Measurements from ENCODE around the gene SPSB1. TPM values are rescaled to one million over a fixed set of nuclear protein-coding genes. Genes with fewer than 3 reads are reported as not detected.

SPSB1 gene
- total RNA-seq, 1 experiment from 2014 or later: 2.9 TPM

- H4K20me1 ChIP-seq (ENCODE audit: control insufficient read depth, insufficient read depth, insufficient read length): no peaks in the 10 kb centered on the region
- no peak overlapping the region for H2BK5ac ChIP-seq (ENCODE audit: insufficient read length, low read length)
- no peak overlapping the region for H3K23ac ChIP-seq (ENCODE audit: insufficient read length, low read depth, low read length)
- H3K27ac Mint-ChIP-seq: no peak overlapping the region; a peak in 1 of 7 replicates
- no peak overlapping the region for H3K9ac ChIP-seq (ENCODE audit: extremely low read depth, insufficient read length, low read length)
- H3K9me3 ChIP-seq (ENCODE audit: control insufficient read depth, low read depth, low read length): no peaks in the 10 kb centered on the region
- no peak overlapping the region for H3K14ac ChIP-seq (ENCODE audit: insufficient read depth, low read length)
- H3K4me1 Mint-ChIP-seq: peaks cover 0 to 4% of the 10 kb centered on the region in 2 experiments; a peak in 1 of 4 replicates
- no peaks in the 10 kb centered on the region for H3K79me1 ChIP-seq (ENCODE audit: insufficient read depth, low read depth, low read length, poor library complexity, severe bottlenecking)
- H3T11ph ChIP-seq (ENCODE audit: low read length): no peak overlapping the region
- H3K4me2 ChIP-seq (ENCODE audit: insufficient read depth, insufficient read length, low read length): no peak overlapping the region
- no peaks in the 10 kb centered on the region; a peak in 1 of 7 replicates for H3K36me3 Mint-ChIP-seq (ENCODE audit: insufficient read depth in 1 of 3, low read depth in 3 of 3)
- no peak for DNase-seq
- no peak overlapping the region for H2BK12ac ChIP-seq (ENCODE audit: insufficient read length, low read depth, low read length)
- H2BK15ac ChIP-seq (ENCODE audit: low read depth, low read length): no peak overlapping the region
- H3K27me3 Mint-ChIP-seq (ENCODE audit: low read depth): peaks cover 5% of the 10 kb centered on the region
- H3K27ac ChIP-seq (ENCODE audit: insufficient read length, low read depth, low read length): no peak overlapping the region
- H3K27me3 ChIP-seq (ENCODE audit: insufficient read depth, low read length): no peaks in the 10 kb centered on the region
- no peak overlapping the region for H2BK120ac ChIP-seq (ENCODE audit: low read depth, low read length, poor library complexity, severe bottlenecking)
- no peak overlapping the region for H2BK20ac ChIP-seq (ENCODE audit: low read depth, low read length, poor library complexity, severe bottlenecking)
- H3K4me3 Mint-ChIP-seq: no peak overlapping the region
- H3K9me3 Mint-ChIP-seq: no peaks in the 10 kb centered on the region
- H3K4me1 ChIP-seq (ENCODE audit: insufficient read depth, low read length): no peaks in the 10 kb centered on the region
- H3K23me2 ChIP-seq (ENCODE audit: insufficient read length, low read depth, low read length, poor library complexity, severe bottlenecking): no peaks in the 10 kb centered on the region
- no peaks in the 10 kb centered on the region for H3K79me2 ChIP-seq (ENCODE audit: insufficient read depth, low read length)
- WGBS (ENCODE audit: extremely low coverage, insufficient read length, low lambda C conversion rate): no CpG with 5 or more reads among the region's 14 CpGs
- no peak overlapping the region for H3K4ac ChIP-seq (ENCODE audit: low read depth, low read length)
- H3K18ac ChIP-seq (ENCODE audit: insufficient read length, low read depth, low read length): no peak overlapping the region
- H3K56ac ChIP-seq (ENCODE audit: insufficient read length, low read depth, low read length): no peak overlapping the region
- no peak overlapping the region for H2AFZ ChIP-seq (ENCODE audit: low read length)
- no peak overlapping the region for H2AK5ac ChIP-seq (ENCODE audit: insufficient read length, low read length)
- H4K91ac ChIP-seq (ENCODE audit: insufficient read length, low read depth, low read length): no peak overlapping the region
- H4K5ac ChIP-seq (ENCODE audit: insufficient read length, low read depth, low read length): no peak overlapping the region
- no peak for TF ChIP-seq CTCF (conservative IDR thresholded peaks at IDR 0.05)
- H4K8ac ChIP-seq (replicated peaks; ENCODE audit: insufficient read length, low read depth, low read length): no peak overlapping the region
Observed at GRCh38 chr1:9305216-9305615, 12.5 kb downstream of the SPSB1 start.

All from H9 (cell line).